Hepatocyte (in vitro differentiated cells): ENCODE results near the gene CLCN1. TPM values are rescaled to one million over a fixed set of nuclear protein-coding genes. Genes with fewer than 3 reads are reported as not detected.
A peak's percentile ranks its signal among the peaks of the same experiment; 100 is the strongest.

Source experiments
- DNase-seq: peaks from one replicate; pipeline ENCODE4 v3.0.0-alpha.2; 2016; ENCODE audit warnings: low spot score
- H2AFZ ChIP-seq: fragments of 200-600 bp; sonication (generic); 2 replicates; pipeline ENCODE4 v1.6.0; 2016; ENCODE audit warnings: antibody characterized with exemption, mild to moderate bottlenecking
- H3K27ac ChIP-seq: fragments of 200-600 bp; sonication (generic); 2 replicates; pipeline ENCODE4 v1.5.1; 2016; ENCODE audit warnings: mild to moderate bottlenecking
- H3K27me3 ChIP-seq: fragments of 200-600 bp; sonication (generic); 2 replicates; pipeline ENCODE4 v1.6.1; 2016
- H3K36me3 ChIP-seq: fragments of 200-600 bp; sonication (generic); replicated peaks from 2 replicates; pipeline ENCODE4 v1.5.1; 2016; ENCODE audit warnings: low read depth; ENCODE audit not compliant: insufficient read depth
- H3K4me1 ChIP-seq: fragments of 200-600 bp; sonication (generic); 2 replicates; pipeline ENCODE4 v1.5.1; 2016; ENCODE audit warnings: mild to moderate bottlenecking, moderate library complexity; ENCODE audit not compliant: insufficient read depth
- H3K4me2 ChIP-seq: fragments of 200-600 bp; sonication (generic); 2 replicates; pipeline ENCODE4 v1.6.0; 2016
- H3K4me3 ChIP-seq: fragments of 200-600 bp; sonication (generic); 2 replicates; pipeline ENCODE4 v1.5.1; 2016; ENCODE audit warnings: mild to moderate bottlenecking
- H3K79me2 ChIP-seq: fragments of 200-600 bp; sonication (generic); 2 replicates; pipeline ENCODE4 v1.6.0; 2017; ENCODE audit warnings: mild to moderate bottlenecking
- H3K9me2 ChIP-seq: fragments of 200-600 bp; sonication (generic); replicated peaks from 2 replicates; pipeline ENCODE4 v1.6.0; 2017; ENCODE audit warnings: mild to moderate bottlenecking; ENCODE audit not compliant: insufficient read depth
- H3K9me3 ChIP-seq: fragments of 200-600 bp; sonication (generic); 2 replicates; pipeline ENCODE4 v1.5.1; 2016; ENCODE audit warnings: low read depth, mild to moderate bottlenecking
- H4K20me1 ChIP-seq: fragments of 200-600 bp; sonication (generic); 2 replicates; pipeline ENCODE4 v1.6.0; 2016; ENCODE audit warnings: mild to moderate bottlenecking; ENCODE audit not compliant: insufficient read depth, poor library complexity, severe bottlenecking
- EZH2 ChIP-seq: fragments of 200-600 bp; sonication (generic); IDR thresholded peaks from 2 replicates; pipeline ENCODE4 v1.6.1; 2016; ENCODE audit warnings: antibody characterized with exemption, mild to moderate bottlenecking, borderline replicate concordance
- EZH2phosphoT487 ChIP-seq: fragments of 200-600 bp; sonication (generic); IDR thresholded peaks from one replicate; pipeline ENCODE4 v1.6.1; 2018; ENCODE audit warnings: antibody characterized with exemption, mild to moderate bottlenecking, low read depth, moderate library complexity; ENCODE audit not compliant: unreplicated experiment, severe bottlenecking
- WGBS: methylation state at CpG from one replicate; pipeline ENCODE4 v1.1.6; 2016; ENCODE audit warnings: low lambda C conversion rate; ENCODE audit errors: missing lambda C conversion rate; 5-methylcytosine and 5-hydroxymethylcytosine counted together
- polyA plus RNA-seq: library from polyadenylated mRNA; unstranded; fragments of >200 nt; fragmentation: Nextera tagmentation; extraction: Ambion mirVana; gene quantifications from 2 replicates; pipeline ENCODE4 v1.2.1, GENCODE V29; 2016
- total RNA-seq: library from RNA; depleted of rRNA; stranded (reverse); fragments of >200 nt; gene quantifications from 2 replicates; pipeline ENCODE4 v1.2.3, GENCODE V29; 2014
- TF ChIP-seq, protein P1 (sequence below): fragments of 200-600 bp; sonication (generic); IDR thresholded peaks from 2 replicates; pipeline ENCODE4 v1.5.1; 2016; ENCODE audit warnings: antibody characterized with exemption, mild to moderate bottlenecking; ENCODE audit not compliant: poor library complexity

Gene CLCN1
- total and polyA plus RNA-seq, 2 experiments from 2014 or later, result 0.07 TPM; not detected in 1

DNA sequence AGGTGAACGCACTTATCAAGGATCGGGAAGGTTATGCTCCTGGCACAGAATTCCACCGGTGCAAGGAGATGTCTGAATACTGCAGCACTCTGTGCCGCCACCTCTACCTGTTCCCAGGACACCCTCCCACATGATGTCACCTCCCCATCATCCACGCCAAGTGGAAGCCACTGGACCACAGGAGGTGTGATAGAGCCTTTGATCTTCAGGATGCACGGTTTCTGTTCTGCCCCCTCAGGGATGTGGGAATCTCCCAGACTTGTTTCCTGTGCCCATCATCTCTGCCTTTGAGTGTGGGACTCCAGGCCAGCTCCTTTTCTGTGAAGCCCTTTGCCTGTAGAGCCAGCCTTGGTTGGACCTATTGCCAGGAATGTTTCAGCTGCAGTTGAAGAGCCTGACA lies 11.0 kb upstream of the CLCN1 start:
- Histone ChIP-seq H3K79me2 (no peaks in the 10 kb centered on the region), H3K9me2 (no peaks in the 10 kb centered on the region), H3K4me2 (no peak overlapping the region), H2AFZ (no peak overlapping the region), H3K27me3 (no peaks in the 10 kb centered on the region), H3K4me1 (no peaks in the 10 kb centered on the region), H3K4me3 (no peak overlapping the region), H3K27ac (no peak overlapping the region), H3K36me3 (no peaks in the 10 kb centered on the region), H4K20me1 (no peaks in the 10 kb centered on the region), H3K9me3 (no peaks in the 10 kb centered on the region)
- DNase-seq, result no peak
- TF ChIP-seq EZH2phosphoT487, result no peak
- TF ChIP-seq EZH2, result no peak
- TF ChIP-seq, protein P1, sequence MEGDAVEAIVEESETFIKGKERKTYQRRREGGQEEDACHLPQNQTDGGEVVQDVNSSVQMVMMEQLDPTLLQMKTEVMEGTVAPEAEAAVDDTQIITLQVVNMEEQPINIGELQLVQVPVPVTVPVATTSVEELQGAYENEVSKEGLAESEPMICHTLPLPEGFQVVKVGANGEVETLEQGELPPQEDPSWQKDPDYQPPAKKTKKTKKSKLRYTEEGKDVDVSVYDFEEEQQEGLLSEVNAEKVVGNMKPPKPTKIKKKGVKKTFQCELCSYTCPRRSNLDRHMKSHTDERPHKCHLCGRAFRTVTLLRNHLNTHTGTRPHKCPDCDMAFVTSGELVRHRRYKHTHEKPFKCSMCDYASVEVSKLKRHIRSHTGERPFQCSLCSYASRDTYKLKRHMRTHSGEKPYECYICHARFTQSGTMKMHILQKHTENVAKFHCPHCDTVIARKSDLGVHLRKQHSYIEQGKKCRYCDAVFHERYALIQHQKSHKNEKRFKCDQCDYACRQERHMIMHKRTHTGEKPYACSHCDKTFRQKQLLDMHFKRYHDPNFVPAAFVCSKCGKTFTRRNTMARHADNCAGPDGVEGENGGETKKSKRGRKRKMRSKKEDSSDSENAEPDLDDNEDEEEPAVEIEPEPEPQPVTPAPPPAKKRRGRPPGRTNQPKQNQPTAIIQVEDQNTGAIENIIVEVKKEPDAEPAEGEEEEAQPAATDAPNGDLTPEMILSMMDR, result no peak
- WGBS, result 91% methylated on average over 6 of the region's 6 CpGs

DNA sequence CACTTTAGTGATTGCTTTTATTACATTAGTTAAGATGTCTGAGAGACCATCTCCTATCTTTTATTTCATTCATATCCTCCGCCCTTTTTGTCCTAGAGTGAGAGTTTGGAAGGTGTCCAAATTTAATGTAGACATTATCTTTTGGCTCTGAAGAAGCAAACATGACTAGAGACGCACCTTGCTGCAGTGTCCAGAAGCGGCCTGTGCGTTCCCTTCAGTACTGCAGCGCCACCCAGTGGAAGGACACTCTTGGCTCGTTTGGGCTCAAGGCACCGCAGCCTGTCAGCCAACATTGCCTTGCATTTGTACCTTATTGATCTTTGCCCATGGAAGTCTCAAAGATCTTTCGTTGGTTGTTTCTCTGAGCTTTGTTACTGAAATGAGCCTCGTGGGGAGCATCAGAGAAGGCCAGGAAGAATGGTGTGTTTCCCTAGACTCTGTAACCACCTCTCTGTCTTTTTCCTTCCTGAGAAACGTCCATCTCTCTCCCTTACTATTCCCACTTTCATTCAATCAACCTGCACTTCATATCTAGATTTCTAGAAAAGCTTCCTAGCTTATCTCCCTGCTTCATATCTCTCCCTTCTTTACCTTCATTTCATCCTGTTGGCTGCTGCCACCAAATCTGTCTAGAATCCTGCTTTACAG lies 10.4 kb upstream of the CLCN1 start:
- Histone ChIP-seq H3K79me2 (no peaks in the 10 kb centered on the region), H3K36me3 (no peaks in the 10 kb centered on the region), H3K9me3 (no peaks in the 10 kb centered on the region), H3K27ac (no peak overlapping the region), H3K27me3 (no peaks in the 10 kb centered on the region), H4K20me1 (no peaks in the 10 kb centered on the region), H3K4me1 (no peaks in the 10 kb centered on the region), H3K9me2 (no peaks in the 10 kb centered on the region), H3K4me2 (no peak overlapping the region), H2AFZ (no peak overlapping the region), H3K4me3 (no peak overlapping the region)
- peak; percentile 75 for DNase-seq
- 79% methylated on average over 10 of the region's 10 CpGs for WGBS
- no peak for TF ChIP-seq EZH2
- TF ChIP-seq, protein P1, result peak; percentile 56

DNA sequence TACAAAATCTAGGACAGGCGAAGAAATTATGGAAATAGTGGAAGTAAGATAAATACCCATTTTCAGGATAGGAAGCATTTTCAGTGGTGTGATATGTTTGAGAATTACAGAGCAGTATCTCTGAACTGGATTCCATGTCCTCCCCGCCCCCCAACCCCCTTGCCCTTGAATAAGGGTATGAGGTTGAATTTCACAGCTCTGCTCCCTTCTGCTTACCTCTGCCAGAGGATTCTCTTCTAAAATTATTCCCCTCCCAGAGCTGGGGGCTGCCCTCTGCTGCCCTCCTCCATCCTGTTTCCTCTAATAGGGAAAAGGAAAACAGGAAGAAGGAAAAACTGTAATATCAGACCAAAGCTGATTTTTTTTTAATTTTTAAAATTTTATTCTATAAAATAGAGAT lies 7.3 kb upstream of the CLCN1 start:
- no peaks in the 10 kb centered on the region for H3K9me2 ChIP-seq
- H3K36me3 ChIP-seq, result no peaks in the 10 kb centered on the region
- 100% methylated on average over 2 of the region's 2 CpGs for WGBS
- H3K27ac ChIP-seq, result no peak overlapping the region
- H3K4me2 ChIP-seq, result no peak overlapping the region
- DNase-seq, result no peak
- H4K20me1 ChIP-seq, result no peaks in the 10 kb centered on the region
- no peak for TF ChIP-seq EZH2
- TF ChIP-seq, protein P1, result no peak
- H2AFZ ChIP-seq, result no peak overlapping the region
- H3K4me3 ChIP-seq, result no peak overlapping the region
- no peaks in the 10 kb centered on the region for H3K79me2 ChIP-seq
- H3K4me1 ChIP-seq, result no peaks in the 10 kb centered on the region
- no peaks in the 10 kb centered on the region for H3K9me3 ChIP-seq
- no peaks in the 10 kb centered on the region for H3K27me3 ChIP-seq

DNA sequence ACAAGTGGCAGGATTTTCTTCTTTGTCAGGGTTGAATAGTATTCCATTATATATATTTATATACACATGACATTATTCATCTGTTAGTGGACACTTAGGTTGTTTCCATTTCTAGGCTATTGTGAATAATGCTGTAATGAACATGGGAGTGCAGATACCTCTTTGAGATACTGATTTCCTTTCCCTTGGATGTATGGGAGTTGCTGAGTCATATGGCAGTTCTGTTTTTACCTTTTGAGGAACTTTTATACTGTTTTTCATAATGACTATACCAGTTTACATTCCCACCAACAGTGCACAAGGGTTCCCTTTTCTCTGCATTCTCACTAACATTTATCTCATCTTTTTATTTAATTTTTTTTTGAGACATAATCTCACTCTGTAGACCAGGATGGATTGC lies 1.8 kb upstream of the CLCN1 start:
- Histone ChIP-seq H3K36me3 (no peaks in the 10 kb centered on the region), H3K79me2 (no peaks in the 10 kb centered on the region), H4K20me1 (no peaks in the 10 kb centered on the region), H3K9me2 (no peaks in the 10 kb centered on the region), H3K27me3 (no peaks in the 10 kb centered on the region), H3K27ac (no peak overlapping the region), H3K4me1 (no peaks in the 10 kb centered on the region), H3K9me3 (no peaks in the 10 kb centered on the region), H3K4me2 (no peak overlapping the region), H3K4me3 (no peak overlapping the region), H2AFZ (no peak overlapping the region)
- TF ChIP-seq, protein P1, result no peak
- TF ChIP-seq EZH2 (no peak), EZH2phosphoT487 (no peak)
- no peak for DNase-seq
